K562 (cell line): Measurements from ENCODE around the gene KRTAP12-2.

Experiments used
- CREM ChIP-seq: IDR thresholded peaks from 2 replicates; pipeline ENCODE4 v1.6.1; 2014; ENCODE audit warnings: antibody characterized with exemption, low read depth
- ZNF280B ChIP-seq: fragments of 250-450 bp; sonication (Bioruptor Pico); IDR thresholded peaks from 2 replicates; pipeline ENCODE4 v1.5.1; 2021; ENCODE audit warnings: mild to moderate bottlenecking

GRCh38 chr21:44639331-44639655 is 27.4 kb downstream of the KRTAP12-2 start:
- TF ChIP-seq CREM, result no peak
- TF ChIP-seq ZNF280B (CRISPR knock-in tag), result no peak
